Activated CD4-positive, alpha-beta T cell treated with anti-CD3 and anti-CD28 coated beads, Interleukin-2, amount 50 U/mL, for 1 hour (primary cell): ENCODE data around the gene NT5M.
"Not testable (repeated sequence)": the region's sequence is repeated elsewhere in the genome, so short reads cannot be mapped to it uniquely, and the experiment has no call there.

Source experiments
- DNase-seq: peaks from one replicate; pipeline ENCODE4 v3.0.0-alpha.2; 2020

Gene NT5M

DNA sequence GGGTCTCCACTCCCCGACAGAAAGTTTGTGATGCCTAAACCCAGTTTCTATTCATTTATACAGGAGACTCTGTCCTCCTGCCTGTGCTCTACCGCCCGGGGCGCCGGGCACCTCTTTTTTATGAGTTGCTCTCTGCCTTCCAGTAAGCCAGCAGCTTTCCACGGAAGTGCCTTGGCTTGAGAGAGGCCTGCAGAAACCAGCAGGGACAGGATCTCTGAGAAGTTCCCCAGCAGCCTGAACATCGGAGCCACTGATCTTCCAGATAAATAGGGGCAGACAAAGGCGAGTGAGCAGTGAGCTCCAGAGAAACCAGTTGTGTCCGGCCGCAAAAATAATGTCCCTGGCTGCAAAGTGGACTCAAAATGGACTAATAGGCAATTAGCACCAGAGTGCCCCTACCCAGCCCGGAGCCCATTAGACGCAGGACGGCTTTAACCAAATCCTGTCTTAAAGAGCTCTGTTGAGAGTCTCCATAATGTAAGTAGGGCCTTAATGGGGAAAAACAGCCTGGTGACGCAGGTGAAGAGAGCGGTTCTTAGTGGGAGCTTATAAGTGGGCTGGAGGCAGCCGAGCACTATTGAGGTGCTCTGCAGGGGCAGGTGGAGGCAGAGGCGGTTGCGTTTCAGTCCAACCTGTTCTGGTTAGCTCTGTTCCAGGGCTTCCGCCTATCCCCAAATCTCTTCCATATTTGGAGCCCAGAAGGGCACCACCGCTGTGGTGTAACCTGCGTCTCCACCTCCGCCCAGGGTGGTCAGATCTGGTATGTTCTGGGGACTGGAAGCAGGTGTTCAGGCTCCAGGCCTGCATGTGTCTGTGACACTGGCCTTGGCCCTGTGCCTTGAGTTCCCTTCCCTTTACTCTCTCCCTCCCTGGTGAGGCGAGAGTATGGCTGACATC, 74.1 kb downstream of the NT5M start:
- DNase-seq, result no peak

DNA sequence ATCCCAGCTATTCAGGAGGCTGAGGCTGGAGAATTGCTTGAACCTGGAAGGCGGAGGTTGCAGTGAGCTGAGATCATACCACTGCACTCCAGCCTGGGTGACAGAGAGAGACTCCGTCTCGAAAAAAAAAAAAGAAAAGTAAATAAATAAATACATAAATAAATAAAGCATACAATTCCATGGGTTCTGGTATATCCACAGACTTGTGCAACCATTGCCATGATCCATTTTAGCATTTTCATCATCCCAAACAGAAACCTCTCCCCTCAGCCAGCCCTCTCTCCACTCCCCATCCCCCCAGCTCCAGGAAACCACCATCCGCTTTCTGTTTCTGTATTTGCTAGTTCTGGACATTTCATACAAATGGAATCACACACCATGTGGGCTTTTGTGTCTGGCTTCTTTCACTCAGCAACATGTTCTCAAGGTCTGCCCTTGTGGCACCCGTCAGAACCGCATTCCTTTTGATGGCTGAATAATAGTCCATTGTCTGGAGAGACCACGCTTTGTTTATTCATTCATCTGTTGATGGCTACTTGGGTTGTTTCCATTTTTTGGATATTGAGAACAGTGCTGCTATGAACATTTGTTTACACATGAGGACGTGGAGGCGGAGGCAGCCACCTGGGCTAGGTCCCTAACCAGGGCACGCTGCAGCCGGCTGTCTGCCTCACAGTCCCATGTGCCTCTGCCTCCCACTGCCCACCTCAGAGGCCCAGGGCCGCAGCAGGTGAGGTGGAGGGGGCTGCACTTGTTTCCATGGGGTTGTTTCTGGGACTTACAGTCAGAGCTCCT, 76.2 kb downstream of the NT5M start:
- DNase-seq, result no peak

DNA sequence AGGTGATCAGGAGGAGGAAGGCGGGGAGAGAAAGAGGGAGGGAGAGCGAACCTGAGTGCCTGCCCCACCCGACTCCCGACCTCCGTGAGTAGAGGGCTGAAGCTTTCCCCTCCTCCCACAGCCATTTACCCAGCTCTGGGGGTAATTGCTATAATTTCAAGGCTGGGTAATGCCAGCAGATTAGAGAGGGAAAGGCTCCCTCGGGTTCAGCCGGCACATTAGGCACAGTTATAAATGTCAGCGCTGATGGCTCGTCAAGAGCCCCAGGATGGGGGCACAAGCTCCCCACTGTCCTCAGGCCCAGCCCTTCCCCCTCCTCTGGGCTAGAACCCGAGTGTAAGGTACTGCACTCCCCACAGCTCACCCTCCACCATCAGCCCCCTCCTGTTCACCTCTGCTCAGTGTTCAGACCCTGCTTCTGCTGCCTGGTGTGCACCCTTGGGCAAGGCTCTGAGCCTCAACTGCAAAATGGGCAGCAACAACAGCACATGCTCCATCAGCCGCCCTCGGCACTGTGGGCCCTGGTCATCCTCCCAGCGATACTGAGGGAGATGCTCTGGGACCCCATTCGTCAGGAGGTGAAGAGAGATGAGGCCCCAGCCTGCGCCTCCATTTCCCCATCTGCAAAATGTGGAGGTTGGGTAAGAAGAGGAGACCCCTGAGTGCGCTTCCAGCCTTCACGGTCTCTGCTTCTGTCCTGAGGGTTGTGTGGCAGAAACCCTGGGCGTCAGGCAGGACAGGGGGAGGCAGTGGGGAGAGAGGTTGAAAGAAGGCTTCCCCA, 77.2 kb downstream of the NT5M start:
- DNase-seq, result no peak

DNA sequence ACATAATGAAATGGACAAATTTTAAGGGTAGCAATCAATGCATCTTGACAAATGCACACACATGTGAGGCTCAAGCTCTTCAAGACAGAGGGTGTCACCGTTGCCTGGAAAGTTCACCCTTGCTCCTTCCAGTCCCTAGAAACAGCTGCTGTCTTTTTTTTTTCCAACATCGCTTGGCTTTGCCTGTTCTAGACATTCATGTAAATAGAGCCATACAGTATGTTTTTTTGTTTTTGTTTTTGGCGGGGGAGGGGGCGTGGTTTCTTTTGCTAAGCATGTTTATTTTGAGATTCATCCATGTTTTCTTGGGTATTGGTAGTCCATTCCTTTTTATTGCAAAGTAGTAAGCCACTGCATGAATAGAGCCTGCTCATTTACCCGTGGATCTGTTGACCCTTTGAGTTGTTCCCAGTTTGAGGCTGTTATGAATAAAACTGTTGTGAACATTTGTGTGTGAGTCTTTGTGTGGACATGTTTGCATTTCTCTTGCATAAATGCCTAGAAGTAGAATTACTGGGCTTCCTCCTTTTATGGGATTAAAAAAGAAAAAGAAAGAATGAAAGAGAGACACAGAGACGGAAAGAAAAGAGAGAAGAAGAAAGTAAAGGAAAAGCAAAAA, 78.4 kb downstream of the NT5M start:
- DNase-seq, result no peak

DNA sequence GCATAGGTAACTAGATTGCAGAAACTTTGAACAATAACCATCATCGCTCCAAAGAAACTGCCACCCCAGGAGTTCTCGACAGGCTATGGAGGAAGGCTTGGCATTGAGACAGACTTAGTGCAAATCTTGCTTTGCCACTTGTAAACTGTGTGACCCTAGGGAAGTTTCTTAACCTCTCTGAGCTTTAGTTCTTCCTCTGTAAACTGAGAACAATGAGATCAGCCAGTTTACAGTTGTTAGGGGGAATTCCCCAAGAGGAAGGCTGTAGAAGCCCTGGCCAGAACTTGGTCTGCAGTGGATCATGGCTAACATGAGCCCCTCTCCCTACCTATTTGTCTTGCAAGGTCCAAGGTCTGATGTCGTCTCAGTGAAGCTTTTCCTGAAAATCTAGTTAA, 78.9 kb downstream of the NT5M start:
- DNase-seq, result no peak

DNA sequence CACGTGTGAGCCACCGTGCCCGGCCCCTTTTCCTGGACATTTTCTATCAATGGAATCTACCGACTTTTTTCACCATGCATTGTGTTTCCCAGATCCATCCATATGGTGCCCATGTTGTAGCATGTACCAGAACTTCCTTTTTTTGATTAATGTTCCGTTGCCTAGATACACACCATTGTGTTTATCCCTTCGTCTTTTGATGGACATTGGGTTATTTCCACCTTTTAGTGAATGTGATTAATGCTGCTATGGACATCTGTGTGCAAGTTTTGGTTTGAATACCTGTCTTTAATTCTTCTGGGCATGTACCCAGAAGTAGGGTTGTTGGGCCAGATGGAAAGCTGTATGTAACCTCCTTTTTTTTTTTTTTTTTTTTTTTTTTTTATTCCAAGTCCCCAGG, 79.8 kb downstream of the NT5M start:
- no peak for DNase-seq

DNA sequence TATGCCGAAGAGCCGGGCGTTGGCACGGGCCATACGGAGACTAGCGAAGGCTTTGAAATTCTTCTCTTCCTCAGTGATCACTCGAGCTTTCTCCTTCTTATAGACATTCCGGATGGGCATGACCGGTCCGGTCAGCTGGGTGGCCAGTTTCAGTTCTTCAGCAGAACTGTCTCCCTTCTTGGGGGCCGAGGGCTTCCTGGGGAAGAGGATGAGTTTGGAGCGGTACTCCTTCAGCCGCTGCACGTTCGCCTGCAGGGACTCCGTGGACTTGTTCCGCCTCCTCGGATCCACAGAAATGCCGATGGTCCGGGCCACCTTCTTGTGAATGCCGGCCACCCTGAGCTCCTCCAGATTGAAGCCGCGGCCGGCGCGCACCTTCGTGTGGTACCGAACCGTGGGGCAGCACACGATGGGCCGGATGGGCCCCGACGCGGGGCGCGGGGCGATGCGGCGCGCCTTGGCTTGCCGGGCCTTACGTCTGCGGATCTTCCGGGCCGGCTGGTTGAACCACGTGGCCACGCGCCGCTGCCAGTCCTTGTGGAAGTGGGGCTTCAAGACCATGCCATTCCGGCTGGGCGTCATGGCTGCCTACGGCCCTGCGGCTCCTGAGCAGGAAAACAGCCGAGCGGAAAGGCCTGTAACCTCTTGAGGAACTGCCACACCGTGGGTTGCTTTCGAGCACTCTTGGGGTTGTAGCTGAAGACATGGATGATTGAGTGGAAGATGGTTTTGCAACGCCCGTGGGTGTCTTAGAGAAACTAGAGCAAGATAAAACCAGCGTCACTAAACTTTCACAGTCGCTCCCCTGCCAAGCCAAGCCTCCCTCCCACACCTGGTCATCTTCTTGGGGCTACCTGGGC, 80.5 kb downstream of the NT5M start:
- not testable (repeated sequence) for DNase-seq

DNA sequence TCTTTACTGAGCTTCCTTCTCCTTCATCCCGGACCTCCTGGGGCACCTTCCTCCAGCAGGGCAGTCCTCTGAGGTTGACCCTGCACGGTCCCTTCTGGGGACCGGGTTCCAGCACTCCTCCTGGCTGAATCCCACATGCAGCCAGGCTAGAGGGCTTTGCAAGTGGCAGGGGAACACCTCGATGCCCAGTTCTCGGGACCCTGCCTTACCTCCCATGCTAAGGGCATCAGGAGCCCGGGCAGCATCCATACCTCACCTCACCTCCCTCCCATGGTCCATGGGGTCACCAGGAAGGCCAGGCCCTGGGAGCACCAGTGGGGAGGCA, 81.1 kb downstream of the NT5M start:
- no peak for DNase-seq

DNA sequence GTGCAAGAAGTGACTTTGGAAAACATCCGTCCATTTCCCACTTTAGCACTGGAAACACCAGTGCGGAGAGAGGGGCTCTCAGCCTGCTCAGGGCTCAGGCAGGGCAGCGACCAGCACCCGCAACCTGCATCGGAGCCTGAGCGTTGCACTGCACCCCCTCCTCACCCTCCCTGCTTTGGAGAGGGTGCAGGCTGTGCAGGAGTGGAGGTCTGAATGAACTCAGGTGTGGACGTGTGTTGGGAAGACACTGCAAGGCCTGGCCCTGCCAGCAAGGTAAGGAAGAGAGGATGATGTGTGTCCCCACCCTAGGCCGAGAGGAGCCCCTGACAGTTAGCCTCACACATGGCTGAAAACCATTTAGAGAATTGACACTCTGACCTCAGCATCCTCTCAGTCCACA, 81.8 kb downstream of the NT5M start:
- DNase-seq, result no peak

DNA sequence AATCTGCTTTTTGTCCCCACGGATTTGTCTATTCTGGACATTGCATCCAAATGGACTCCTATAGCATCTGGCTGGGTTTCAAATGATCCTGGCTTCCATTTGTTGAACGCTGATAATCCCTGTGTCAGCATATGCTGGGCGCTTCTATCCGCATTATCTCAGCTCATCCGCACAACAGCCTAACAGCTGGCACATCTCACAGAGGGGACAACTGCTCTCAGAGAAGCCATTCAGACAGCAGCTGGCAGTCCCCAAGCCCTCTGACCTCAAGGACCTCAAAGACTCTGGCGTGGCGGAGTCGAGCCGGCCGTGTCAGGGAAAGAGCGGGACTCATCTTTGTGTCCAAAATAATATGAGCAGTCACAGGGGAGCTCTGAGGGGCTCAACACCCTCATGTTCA, 82.3 kb downstream of the NT5M start:
- no peak for DNase-seq

DNA sequence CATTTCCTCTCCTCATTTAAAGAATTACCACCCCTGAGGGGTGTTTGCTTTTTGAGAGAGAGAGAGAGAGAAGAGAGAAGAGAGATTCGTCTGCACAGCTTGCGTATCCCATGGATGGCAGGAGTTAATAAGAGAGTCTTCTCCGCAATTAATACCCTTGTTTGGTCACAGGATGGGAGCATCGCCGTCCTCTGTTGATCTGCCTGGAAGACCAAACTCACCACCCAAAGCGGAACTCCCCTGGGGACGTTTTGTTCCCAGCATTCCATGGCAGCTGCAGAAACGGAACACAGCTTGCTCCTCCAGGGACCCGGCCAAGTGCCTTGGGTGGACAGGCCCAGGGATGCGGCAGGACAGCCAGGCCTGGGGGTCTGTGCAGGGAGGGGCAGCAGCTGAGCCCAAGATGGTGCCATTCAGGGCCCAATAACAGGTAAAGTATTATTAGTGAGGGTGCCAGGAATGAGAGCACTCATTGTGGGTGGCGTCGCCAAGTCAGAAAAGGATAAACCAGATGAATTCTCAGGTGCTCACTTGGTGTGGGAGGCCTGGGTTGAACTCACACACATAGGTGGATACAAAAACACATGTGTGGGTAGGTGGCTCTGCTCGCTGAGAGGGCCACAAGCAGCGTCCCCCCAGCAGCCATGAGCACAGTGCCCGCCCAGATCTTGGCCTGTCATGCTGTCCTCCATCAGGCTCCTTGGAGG, 83.1 kb downstream of the NT5M start:
- no peak for DNase-seq

DNA sequence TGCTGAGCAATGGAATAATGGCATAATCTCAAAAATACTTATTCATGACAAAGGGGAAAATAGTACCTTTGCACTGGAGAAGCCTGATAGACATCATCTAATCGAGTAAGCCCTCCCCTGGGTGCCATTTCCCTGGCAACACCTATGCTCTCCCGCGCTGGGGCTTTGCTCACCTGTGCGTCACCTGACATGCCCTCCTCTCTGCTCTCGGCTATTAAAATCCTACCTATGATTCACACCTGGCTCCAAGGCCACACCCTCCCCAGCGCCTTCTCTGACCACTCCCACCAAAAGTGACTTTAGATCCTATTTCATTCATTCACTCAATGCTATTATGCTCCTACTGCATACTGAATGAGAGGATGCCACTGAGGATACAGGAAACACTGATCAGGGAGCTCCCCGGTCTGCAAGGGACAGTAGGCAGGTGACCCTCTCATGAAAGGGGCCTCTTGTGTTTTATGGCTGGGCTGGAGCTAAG, 83.9 kb downstream of the NT5M start:
- DNase-seq, result no peak

DNA sequence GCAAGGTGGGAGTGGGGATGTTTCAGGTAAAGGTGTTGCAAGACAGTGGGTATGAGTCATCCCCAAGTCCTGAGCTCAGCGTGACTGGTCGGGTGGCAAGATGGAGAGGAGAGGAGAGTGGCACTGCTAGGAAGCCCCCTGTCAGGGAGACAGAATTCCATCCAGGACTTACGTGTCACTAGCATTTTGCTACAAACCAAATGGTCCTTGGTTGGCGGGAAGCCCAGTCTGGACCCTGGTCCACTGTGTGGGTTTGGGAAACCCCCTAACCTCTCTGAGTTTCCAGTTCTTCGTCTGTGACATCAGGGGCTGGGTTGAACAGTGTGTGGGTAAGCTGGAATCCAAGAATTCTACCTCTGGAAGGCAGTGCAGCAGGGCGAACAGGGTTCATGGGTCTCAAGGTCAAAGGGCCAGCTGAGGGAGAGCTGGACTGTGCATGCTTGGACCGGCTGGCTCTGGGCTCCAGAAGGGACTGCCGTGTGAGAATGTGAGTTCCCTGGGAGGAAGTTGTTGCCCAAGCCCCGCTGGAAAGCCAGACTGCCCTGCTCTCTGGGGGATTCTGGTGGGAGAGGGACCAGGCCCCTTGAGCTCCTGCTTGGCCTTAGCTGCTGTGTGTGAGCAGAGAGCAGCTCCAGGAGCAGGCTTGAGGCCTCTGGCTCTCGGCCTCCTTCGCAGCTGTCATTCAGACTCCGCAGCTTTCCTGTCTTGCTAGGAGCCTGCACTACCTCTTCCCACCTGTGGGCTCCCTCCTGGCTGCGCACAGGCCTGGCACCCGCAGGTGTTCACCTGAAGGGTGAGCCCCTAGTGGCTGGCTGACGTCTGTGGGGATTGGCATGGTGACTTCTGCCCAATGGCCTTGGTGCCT, 84.6 kb downstream of the NT5M start:
- DNase-seq, result no peak

DNA sequence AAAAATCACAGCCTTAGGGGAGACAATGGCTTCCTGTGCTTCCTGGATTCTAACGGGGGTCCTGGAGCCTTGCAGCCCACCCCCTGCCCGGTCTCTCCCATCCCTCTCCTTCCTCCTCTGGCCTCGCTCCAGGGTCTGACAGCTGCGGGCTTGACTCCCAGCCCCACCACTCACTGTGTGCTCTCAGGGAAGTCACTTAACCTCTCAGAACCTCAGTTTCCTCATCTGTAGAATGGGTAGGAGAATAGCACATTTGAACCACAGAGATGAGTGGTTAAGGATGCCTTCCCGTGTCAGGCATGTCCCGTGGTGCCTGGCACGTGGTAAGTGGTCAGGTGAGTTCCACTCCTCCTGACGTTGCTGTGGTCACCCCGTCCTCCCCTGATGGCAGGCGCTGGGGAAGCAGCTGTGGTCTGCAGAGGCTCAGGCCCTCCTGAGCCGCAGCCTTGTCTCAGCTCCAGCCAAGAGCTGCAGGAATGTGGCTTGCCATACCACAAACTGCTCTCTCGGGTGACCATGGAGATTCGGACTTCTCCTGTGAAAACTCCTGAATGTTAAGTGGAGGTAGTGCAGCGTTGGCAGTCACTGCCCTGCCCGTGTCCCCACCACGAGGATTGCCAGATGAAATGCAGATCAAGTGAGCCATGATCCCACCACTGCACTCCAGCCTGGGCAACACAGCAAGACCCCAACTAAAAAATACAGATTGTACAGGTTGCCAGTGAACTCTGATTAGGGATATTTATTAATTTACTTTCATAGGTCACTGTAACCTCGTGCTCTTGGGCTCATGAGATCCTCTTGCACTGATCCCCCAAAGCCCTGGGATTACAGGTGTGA, 85.7 kb downstream of the NT5M start:
- no peak for DNase-seq

DNA sequence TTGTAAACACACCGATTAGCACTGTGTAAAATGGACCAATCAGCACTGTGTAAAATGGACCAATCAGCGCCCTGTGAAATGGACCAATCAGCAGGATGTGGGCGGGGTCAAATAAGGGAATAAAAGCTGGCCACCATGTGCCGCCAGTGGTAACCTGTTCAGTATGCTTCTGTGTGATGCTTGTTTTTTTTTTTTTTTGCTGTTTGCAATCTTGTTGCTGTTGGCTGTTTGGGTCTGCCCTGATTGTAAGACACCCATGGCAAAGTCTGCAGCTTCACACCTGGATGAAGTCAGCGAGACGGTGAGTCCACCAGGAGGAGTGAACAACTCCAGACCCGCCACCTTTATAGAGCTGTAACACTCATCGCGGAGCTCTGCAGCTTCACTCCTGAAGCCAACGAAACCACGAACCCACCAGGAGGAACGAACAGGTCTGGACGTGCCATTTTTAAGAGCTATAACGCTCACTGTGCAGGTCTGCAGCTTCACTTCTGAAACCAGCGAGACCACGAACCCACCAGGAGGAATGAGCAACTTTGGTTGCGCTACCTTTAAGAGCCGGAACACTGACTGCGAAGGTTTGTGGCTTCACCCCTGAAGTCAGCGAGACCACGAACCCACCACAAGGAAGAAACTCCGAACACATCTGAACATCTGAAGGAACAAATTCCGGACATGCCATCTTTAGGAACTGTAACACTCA, 88.6 kb downstream of the NT5M start:
- DNase-seq, result peak; percentile 61

DNA sequence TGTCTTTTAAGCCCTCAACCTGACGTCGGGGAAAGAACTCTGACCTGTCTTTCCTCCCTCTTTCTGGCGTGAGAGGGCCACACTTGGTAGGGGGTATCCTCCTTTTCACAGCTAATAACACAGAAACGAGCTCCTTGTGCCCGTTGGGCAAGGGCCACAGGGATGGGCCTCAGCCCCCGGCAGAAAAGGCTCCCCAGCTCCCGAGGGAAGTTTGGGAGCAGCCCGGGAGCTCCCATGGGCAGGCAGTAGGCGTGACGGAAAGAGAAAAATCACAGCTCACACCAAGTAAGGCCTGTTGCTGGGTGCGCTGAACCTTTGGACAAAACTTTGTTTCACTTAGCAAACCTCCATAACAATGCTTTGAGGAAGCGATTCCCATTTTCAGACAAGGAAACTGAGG, 90.8 kb downstream of the NT5M start:
- no peak for DNase-seq

DNA sequence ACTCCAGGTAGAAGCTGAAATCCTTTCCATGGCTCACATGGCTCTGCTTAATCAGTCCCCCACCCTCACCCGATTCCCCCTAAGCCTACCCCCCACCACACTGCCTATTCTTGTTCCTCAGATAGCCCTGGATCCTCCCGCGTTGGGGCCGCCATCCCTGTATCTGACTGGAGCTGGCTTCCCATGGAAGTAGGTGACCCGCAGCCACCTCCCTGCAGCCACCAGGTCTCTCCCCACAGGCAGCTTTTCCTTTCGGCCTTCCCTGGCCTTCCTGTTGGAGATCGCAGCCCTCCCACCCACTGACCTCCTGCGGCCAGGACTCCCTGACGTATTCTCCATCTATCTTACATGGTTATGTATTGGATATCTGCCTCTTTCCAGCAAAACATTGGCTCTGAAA, 91.3 kb downstream of the NT5M start:
- DNase-seq, result no peak

DNA sequence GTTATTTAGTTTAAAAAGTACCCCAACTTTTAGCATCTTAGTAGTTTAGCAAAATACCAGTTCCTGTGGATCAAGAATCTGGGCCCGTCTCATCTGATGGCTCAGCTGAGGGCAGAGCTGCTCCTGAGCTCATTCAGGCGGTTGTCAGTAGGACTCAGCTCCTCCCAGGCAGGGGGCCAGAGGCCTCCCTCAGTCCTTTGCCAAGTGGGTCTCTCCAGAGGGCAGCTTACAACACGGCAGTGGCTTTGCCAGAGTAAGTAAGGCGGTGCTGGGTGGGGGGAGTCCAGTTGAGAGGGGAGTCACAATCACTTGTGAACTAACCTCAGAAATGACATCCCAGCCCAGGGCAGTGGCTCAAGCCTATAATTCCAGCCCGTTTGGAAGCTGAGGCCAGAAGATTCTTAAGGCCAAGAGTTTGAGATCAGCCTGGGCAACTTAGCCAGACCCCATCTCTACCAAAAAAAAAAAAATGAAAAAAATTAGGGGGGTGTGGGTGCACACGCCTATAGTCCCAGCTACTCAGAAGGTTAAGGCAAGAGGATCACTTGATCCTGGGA, 92.2 kb downstream of the NT5M start:
- no peak for DNase-seq
